Measurements from ENCODE around the gene CACNB2.

The CACNB2 gene

DNA sequence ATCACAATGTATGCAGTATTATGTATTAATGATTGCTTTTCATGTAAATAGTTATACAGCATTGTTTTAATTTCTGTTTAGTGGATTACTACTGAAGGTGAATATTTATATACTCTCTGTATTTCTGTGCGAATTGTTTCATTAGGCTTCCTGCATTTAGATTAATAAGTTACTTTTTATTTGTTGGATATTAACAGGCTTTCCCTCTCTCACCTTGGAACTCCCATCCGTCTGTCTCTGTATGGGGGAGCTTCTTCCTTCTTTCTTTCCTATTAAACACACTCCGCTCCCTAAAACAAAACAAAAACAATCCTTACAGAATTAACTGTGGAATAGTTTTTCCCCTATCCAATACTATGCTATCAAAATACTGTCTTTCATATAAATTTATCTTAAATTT, 205.1 kb downstream of the CACNB2 start:
- no peak for DNase-seq

DNA sequence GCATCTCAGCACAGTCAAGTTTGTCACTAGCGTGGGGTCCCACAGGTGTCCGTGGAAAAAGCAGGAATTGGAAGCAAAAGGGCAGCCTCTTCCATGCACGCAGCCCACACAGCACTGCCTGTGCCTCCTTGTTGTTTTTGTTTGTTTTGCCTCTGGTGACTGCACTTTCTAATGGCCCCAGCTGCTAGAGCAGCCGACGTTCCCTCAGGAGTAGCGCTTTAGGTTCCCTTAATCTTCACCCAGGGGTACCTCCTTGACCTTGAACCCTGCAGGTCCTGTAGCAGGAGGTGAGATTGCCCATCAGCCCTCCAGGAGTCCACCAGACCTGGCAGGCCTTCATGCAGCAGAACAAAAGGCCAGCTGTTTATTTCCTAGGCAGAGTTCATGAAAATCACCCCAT, 210.1 kb downstream of the CACNB2 start:
- no peak for DNase-seq

DNA sequence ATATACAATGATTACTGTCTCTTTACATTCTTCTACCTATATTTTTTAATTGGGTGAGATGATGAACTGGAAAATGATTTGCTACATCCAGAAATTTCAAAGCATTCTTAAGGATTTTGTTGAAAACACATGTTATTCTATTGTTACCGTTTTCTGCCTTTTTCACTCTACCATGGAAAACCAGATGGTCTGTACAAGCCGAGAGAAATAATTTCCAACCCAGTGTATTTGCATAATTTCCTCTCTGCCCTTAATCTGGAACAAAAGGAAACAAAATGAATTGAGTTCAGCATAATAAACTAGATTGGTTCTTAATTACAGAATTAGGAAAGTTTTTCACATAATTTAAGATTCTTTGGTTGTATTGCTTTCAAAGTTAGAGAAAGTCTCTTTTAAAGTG, 211.2 kb downstream of the CACNB2 start:
- DNase-seq, result no peak

DNA sequence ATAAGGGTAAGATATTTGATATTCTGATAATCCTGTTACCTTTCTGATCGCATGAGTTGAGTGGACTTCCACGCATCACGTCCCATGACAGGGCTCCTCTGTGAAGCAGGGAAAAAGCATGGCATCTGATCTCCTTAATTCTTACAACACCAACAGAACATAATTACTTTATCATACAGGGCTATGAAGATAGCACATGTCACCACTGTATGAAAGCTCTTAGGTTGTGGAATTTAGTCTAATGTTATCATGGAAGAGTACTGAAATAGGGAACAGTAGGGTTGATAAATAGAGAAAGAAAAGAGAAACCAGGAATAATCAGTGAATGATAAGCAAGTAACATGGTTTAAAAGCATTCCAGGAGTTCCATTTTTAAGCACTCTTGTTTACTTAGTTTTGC, 212.0 kb downstream of the CACNB2 start:
- DNase-seq, result no peak

DNA sequence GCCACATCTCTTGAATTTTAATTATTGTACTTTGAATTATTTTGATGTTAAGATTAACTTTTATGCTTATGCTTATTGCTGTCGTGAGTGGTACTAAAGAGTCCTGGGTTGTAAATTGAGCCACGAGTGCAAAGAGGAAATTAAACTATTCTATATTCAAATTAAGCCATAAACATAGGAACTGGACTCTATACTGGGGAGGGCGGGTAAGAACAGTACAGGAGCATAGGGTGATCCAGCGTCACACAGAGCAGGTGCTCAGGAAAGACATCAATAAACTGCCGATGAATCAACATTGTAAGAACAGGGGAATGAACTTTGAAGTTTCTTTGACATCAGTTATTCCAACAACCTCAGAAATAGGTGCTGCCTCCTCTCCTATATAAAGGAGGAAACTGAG, 219.6 kb downstream of the CACNB2 start:
- DNase-seq, result no peak

DNA sequence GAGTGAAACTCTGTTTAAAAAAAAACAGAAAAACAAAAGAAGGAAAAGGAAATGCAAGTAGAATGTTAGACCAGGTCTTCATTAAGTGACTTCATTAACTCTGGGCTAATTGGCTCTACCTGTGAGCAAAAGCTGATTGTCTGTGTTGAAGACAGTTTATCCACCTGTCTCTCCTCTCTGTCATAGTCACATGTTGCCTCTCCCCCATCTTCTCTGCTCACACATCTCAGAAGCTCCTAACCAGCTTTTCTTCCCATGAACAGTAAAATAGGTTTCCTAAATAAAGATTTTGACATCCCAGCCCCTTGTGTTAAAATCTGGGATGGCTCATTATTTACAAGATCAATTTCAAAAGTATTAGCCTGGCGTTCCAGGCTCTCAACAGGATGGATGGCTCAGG, 222.7 kb downstream of the CACNB2 start:
- DNase-seq, result no peak

DNA sequence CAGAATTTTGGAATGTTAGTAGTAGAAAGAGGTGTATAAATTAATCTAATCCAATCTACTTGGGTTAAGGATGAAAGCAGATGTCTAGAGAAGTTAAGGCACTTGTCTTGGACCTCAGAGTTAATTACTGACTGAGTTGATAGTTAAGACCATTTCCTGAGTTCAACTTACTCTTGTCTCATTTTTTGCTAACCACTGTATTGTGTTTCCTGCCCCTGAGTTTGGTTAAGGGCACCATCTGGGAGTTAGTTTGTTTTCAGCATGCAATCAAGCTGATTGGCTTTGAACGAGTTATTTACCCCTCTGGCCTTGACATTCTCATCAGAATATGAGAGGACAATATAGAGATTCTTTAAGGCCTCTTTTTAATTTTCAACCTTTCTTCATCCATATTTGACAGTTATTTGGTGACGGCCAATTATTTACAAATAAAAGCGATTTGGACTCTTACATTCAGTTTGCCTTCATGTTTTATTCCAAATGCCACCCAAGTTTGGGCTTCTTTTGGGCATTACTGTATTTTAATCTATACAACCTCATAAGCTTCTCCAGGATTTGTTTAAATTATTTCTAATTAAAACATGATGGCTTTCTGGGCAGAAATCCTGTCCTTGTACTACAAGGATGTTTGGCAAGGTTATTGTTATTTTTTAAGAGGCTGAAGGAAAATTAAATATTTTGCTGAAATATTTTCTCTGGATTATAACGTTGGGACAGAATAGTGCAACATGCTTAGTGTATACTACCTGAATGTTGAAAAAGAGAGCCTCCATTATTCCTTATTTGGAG, 225.0 kb downstream of the CACNB2 start:
- DNase-seq, result no peak

DNA sequence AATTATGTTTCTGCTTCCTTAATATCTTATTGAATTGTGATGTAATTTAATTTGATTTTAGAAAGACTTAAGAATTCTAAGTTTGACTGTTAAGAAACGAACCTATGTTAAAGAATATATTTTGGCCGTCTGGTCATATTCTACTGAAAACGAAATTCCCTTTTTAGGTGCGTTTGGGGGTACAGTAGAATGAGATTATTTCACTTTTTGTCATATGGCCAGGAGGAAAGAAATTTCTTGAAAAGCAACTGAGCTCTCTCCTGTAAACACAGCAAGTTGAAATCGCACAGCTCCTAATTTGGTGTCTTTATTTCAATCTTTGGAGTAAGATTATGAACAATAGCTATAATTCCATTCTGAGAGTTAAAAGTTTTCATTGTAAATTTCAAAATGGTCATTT, 227.6 kb downstream of the CACNB2 start:
- DNase-seq, result no peak

DNA sequence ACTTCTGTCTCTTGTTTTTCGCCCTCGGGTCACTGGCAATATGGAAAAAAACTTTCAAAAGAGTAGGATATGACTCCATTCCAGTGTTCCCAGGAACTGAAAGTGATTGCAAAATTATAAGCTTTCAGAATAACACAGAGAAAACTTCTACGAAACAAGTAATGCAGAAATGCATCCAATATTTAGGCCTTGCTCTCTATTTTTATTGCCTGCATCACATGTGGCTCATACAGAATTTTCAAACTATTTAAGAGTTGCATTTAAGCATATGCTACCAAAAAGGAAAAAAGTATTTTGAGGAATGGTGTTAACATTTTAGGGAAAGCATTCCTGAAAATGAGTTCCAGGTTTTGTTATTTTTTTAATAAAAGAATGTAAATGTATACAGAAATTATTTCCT, 228.0 kb downstream of the CACNB2 start:
- DNase-seq, result peak; percentile 19

DNA sequence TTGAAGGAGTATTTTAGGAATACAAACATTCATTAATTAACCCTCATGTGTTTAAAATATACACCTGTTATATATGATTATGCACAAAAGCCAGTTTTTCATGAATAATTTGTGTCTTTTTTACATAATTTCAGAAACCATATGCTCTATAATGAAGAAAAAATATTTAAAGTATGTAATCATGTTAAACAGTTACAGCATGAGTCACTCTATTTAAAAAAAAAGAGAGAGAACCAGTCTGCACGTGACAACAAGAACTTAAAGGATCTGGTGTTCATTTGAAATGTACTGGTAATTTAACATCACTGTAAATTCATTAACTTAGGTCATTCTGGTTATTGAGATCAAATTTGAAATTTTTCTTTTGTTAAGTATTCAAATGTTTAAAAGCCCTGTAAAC, 228.5 kb downstream of the CACNB2 start:
- DNase-seq, result peak; percentile 63

DNA sequence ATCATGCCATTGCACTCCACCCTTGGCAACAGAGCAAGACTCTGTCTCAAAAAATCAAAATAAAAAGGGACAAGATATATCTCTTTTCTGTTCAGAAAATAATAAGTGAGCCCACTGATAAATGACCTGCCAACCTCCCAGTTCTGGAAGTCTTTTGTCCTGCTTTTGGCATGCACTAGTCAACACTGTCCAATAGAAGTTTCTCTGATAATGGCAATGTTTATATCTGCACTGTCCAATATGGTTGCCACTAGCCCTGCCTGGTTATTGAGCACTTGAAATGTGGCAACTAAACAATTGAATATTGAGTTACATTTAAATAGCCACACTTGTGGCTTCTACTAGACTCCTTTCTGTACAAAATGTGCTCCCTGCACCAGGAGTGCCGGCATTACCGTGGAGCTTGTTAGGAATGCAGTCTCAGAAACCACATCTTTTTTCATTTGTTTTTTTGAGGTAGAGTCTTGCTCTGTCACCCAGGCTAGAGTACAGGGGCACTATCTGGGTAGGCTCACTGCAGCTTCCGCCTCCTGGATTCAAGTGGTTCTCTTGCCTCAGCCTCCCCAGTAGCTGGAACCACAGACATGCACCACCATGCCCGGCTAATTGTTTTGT, 229.7 kb downstream of the CACNB2 start:
- no peak for DNase-seq

DNA sequence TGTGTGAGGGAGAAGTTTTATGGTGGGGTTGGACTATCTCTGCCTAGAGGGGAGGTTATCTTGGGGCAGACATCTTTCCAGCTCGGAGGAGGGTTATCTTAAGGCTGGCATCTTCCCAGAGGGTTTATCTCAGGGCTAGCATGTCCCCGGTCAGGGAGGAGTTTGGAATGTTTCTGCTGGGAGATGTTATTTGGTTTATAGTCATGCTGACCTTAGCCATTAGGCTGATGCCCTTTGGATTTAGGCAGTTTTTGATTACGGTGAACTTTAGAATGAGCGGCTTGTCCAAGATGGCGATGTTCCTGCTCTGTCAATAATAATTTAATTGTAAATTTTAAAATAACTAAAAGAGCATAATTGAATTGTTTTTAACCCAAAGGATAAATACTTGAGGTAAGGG, 236.4 kb downstream of the CACNB2 start:
- DNase-seq, result no peak

DNA sequence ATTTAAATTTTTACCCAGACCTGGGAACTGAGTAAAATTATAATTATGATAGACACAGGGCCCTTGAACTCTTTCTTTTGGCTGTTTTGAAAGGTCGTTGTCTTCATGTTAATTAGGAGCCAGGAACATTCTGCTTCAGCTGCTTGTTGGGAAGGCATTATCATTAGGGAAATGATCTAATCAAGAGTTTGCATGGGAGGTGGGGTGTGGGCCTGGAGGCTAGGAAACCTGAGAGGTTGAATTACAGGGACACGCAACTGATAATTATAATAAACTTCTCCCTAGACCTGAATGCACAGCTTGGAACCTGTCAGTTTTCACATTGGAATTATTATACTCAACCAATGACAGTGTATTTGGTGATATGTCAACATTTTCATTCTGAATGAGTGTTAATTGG, 237.7 kb downstream of the CACNB2 start:
- DNase-seq, result no peak

DNA sequence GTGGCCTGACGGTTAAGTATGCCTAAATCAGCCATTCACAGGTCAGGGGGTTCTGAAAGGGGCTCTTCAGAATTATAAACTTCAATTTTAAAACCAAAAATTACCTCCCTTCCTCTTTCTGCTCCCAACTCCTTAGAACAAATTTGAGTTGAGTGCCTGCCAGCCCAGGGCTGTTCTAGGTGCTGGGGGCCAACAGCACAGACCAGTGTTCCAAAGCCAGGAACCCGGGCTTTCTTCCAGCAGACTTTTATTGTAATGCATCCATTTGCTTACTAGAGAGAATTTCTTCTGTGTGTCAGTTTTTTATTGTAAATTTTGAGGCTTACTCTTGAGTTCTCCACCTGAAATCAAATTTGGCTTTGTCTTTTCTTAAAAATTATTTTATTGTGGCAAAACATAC, 238.5 kb downstream of the CACNB2 start:
- DNase-seq, result no peak

DNA sequence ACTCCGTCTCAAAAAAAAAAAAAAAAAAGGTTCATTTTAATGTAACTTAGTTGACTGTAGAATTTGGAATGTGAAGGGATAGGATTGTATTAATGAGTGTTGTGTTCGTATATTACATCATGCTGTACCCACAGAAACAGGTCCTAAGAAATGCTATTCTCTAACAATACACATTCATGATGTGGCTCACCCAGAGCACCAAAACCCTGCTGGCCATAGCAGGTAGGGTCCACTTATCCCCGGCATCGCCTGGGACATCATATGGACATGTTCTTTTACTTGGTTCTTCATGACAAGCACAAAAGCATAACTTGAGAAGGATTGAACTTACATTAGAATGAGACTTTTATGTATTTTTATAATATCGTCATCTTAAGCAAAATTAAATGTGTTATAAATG, 241.5 kb downstream of the CACNB2 start:
- no peak for DNase-seq

DNA sequence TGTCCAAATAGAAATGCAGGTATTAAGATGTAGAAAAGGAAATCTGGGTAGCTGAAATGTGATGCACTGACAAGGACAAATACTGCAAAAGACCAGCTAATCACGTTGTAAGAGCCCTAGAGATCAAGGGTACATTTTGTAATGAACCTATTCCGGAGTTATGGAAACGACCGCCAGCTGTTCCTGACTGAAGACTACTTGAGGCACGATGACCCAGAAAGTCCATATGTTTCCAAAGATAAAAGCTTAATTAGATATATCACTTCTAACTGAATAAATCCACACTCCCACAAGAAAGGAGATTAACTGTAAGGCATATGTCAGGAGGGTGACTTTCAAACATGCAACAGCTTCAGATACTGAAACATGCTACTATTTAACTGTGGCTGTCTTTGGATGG, 257.7 kb downstream of the CACNB2 start:
- DNase-seq, result no peak

DNA sequence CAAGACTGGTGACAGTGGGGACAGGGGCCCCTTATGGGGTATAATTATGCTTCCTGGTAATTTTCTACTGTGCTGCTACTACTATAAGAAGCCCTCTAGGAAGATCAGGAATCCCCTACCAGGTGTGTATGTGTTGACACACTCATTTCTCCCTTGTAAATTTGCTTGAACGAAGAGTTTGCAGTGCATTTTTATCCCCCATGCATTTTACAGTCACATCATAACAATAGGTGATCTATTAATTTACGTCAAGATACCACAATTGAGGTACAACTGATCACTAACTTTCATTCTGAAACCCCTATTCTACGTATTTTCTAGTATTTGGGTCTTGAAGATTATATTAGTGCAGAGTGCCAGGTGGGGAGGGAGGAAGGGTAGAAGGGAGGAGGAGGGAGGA, 258.9 kb downstream of the CACNB2 start:
- DNase-seq, result no peak

DNA sequence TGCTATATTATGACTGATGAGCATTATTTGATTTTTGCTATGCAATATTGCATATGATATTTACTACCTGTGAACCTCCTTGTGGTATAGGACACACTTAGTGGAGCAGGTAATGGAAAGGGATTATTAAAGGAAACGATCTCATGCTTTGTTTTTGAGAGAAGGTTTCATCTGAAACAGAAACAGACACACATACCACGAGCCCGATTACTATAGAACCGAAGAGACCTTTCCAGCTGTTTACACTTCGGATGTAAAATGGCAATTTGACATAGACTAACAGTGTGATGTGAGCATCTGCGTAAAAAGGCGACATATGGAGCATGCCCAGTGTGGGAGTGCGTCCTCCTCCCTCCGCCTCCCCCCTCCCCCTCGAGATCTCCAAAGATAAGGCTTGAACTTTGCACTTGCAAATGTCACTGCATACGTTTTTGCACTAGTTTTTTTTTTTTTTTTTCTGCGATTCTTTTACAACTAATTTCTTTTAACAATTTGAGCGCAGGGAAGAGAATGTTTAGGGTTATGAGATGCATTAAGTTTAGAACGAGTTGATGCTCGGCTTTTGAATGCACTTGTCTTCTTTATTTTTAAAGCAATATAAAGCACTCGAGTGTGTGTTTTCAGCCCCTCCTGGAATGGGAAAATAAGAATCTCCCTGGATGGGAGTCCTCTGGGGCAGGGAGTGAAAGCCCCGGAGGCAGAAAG, 260.1 kb downstream of the CACNB2 start:
- DNase-seq, result no peak

DNA sequence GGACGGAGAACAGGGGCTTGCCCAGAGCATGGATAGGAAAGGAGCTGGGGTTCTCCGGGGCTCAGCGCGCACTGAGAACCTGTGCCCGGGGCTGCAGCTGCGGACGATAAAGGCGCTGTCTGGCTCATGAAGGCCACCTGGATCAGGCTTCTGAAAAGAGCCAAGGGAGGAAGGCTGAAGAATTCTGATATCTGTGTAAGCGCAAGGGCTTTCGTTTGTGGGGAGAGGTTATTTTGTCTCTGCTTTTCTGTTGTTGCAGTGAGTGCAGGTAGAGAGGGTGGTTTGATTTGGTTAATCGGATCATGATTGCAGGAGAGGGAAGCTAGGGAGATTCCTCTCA, 260.7 kb downstream of the CACNB2 start:
- no peak for DNase-seq

DNA sequence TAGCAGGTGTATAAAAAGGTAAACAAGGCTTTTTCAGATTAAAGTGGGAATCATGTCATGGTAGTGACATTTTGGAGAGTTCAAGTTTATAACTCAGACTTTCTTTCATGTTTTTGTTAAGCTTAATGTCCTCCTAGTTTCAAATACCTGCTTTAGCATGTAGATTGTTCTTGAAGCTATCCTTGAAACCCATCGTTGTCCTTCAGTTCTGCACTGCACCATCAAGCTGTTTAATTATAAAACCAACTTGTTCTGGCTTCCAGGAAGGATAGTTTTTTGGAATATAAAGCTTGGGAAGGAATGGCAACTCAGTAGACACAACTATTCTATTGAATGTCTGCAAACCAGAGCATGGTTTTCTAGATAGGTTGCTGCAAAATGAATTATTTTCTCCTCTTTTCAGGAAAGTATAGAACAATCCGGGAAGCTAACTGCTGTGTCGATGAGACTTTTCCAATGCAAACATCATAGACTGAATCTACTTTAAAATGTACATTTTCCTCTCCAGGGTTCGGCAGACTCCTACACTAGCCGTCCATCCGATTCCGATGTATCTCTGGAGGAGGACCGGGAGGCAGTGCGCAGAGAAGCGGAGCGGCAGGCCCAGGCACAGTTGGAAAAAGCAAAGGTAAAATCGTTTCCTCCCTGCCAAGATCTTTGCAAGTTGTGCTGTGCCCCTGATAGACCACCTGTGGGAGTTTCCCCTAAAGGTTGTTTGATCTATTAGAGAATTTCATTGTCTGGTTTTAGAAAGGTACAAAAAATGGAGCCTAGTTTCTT, 261.4 kb downstream of the CACNB2 start:
- DNase-seq, result no peak

DNA sequence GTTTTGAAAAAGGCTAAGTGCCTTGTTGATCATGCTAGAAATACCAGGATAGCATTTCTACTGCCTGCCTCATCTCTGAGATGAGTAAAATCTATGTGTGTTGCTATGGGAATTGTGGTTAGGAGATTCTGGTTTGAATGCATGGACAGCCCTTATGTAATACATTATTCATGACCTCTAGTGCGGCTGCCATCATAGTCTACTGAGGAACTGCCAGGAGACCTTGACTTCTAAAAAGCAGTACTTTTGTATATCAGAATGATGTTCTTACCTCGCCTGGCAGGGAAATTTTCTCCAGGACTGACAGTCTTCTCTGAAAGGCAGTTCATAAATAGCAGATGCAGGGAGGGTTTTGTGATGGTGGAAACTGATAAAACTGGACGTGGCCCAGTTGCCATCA, 262.6 kb downstream of the CACNB2 start:
- DNase-seq, result peak; percentile 7

DNA sequence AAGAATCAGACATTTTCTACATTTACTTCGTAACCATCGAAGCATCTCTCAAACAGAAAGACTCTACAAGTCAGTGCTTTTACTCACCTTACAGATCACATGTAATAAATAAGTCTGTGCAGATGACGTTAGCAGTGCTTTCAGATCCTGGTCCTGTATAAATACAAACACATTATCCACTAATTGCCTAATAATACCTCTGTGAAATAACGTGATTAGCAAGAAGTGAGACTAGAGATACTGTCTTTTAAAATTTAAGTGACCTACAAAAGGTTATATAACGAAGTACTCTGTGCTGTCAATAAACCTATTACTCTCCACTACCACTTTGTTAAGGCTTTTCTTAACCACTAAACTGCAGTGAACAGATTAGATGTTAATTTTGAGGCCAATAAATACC, 264.3 kb downstream of the CACNB2 start:
- DNase-seq, result no peak

DNA sequence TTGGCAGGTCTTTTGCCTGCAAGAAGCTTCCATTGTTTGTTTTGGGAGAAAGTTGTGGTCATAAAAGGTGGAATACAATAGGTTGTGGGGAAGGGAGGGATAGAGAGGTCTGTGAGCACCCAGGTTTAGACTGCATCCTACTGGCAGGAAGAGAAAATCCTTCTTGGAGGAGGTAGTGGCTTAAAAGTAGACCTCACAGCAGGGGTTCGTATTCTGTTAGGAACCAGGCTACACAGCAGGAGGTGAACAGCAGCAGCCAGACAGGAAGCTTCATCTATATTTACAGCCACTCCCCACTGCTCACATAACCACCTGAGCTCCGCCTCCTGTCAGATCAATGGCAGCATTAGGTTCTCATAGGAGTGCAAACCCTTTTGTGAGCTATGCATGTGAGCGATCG, 265.9 kb downstream of the CACNB2 start:
- no peak for DNase-seq
